Spleen (tissue), 11 donors: ENCODE data around the gene ZNF780A. TPM values are rescaled to one million over a fixed set of nuclear protein-coding genes. Genes with fewer than 3 reads are reported as not detected.

ENCODE experiments used
- DNase-seq: peaks from one replicate; pipeline ENCODE4 v3.0.0-alpha.2; 2020
- H3K27ac ChIP-seq, 8 donors: fragments of 200-600 bp; sonication (generic) in 7 of 8; 1 replicate in 4 of 8; 2 replicates in 4 of 8; pipeline versions ENCODE4 v1.5.0 to v1.8.0; 2016 to 2021; ENCODE audit warnings: inconsistent platforms in 4 of 8, mild to moderate bottlenecking in 4 of 8, moderate library complexity in 1 of 8
- H3K27me3 ChIP-seq, 7 donors: fragments of 200-600 bp; sonication (generic) in 6 of 7; replicated peaks in 1 of 7; 1 replicate in 4 of 7; 2 replicates in 3 of 7; pipeline versions ENCODE4 v1.5.0 to v1.8.0; 2016 to 2021; ENCODE audit warnings: inconsistent platforms in 3 of 7, mild to moderate bottlenecking in 1 of 7
- H3K36me3 ChIP-seq, 6 donors: fragments of 200-600 bp; sonication (generic) in 5 of 6; 1 replicate in 4 of 6; 2 replicates in 2 of 6; pipeline versions ENCODE4 v1.5.0 to v1.8.0; 2016 to 2021; ENCODE audit warnings: inconsistent platforms in 2 of 6
- H3K4me1 ChIP-seq, 6 donors: fragments of 200-600 bp; sonication (generic) in 5 of 6; 1 replicate in 3 of 6; 2 replicates in 3 of 6; pipeline versions ENCODE4 v1.5.0 to v1.8.0; 2016 to 2021; ENCODE audit warnings: inconsistent platforms in 3 of 6
- H3K4me3 ChIP-seq, 8 donors: fragments of 200-600 bp; sonication (generic) in 7 of 8; 1 replicate in 4 of 8; 2 replicates in 4 of 8; pipeline versions ENCODE4 v1.5.0 to v1.8.0; 2016 to 2021; ENCODE audit warnings: inconsistent platforms in 4 of 8, mild to moderate bottlenecking in 4 of 8, moderate library complexity in 2 of 8
- H3K9me3 ChIP-seq, 8 donors: fragments of 200-600 bp; sonication (generic) in 7 of 8; 1 replicate in 4 of 8; 2 replicates in 4 of 8; pipeline versions ENCODE4 v1.5.0 to v1.8.0; 2016 to 2021; ENCODE audit warnings: inconsistent platforms in 4 of 8
- CTCF ChIP-seq, 11 experiments: fragments of 200-600 bp in 7 of 11; fragments of 450-650 bp in 4 of 11; sonication (generic) in 4 of 11; IDR thresholded peaks in 8 of 11; conservative IDR thresholded peaks in 3 of 11; 1 replicate in 7 of 11; 2 replicates in 4 of 11; pipeline versions ENCODE4 v1.4.0 to v1.8.0; 2016 to 2021; ENCODE audit warnings: antibody characterized with exemption in 11 of 11, inconsistent platforms in 4 of 11, mild to moderate bottlenecking in 1 of 11
- POLR2A ChIP-seq, 3 donors: fragments of 450-650 bp; IDR thresholded peaks; one replicate each; pipeline ENCODE4 v1.5.1; 2017; ENCODE audit warnings: antibody characterized with exemption in 3 of 3, mild to moderate bottlenecking in 1 of 3
- POLR2AphosphoS5 ChIP-seq, 3 donors: sonication (generic); formaldehyde crosslinking; IDR thresholded peaks; one replicate each; pipeline ENCODE4 v1.5.1; 2017; ENCODE audit warnings: antibody characterized with exemption in 3 of 3
- WGBS, 5 donors: extraction: QIAGEN DNeasy Blood & Tissue Kit in 3 of 5; methylation state at CpG; one replicate each; pipeline versions ENCODE4 v1.1.5 to v1.1.7; 2013 to 2018; 5-methylcytosine and 5-hydroxymethylcytosine counted together
- intact Hi-C: fragments of 100-400 bp; cut with DNase I; formaldehyde crosslinking; loops from one replicate; pipeline ENCODE4 v1.15.0; 2023; ENCODE audit warnings: low total_unique reads
- polyA plus RNA-seq, 3 donors: library from polyadenylated mRNA; stranded (reverse); fragments of 200-250 nt; gene quantifications; one replicate each; pipeline ENCODE4 v1.2.1, GENCODE V29; 2013
- total RNA-seq, 7 donors: library from RNA; depleted of rRNA in 3 of 7; stranded (reverse); fragments of >200 nt in 3 of 7; fragmentation: NEBNext Ultra II Directional in 4 of 7; extraction: Animal tissue kit (Norgen Biotek cat#: 25700) in 4 of 7; gene quantifications; one replicate each; pipeline versions ENCODE4 v1.1.0 to v1.2.1, GENCODE V29; 2016 to 2021
- donor health status: healthy with polysubstance abuse.
- donor health status: DM: no; HTN: no; CAD: no; lungs with moderate emphysema.
- donor health status: DM: no; HTN: no; CAD: no.
- donor health status: Bipolar disorder and iron deficiency.
- donor health status: healthy.
- donor health status: DM: no; HTN: no; CAD: no.
- donor health status: DM: yes; HTN: yes; CAD: no.

ZNF780A gene
- total and polyA plus RNA-seq, 10 donors, result 18.1 to 52.5 (median 30.1) TPM

GRCh38 chr19:40026597-40026970 lies 64.2 kb downstream of the ZNF780A start:
- H3K36me3 ChIP-seq, result peaks cover 0 to 4% (median 0%) of the 10 kb centered on the region in 6 donors
- no peak overlapping the region for H3K27ac ChIP-seq
- no peaks in the 10 kb centered on the region for H3K27me3 ChIP-seq
- TF ChIP-seq CTCF (IDR thresholded peaks at IDR 0.05 in 8 of 11, conservative IDR thresholded peaks at IDR 0.05 in 3 of 11) (no peak), POLR2AphosphoS5 (IDR thresholded peaks at IDR 0.05) (no peak), POLR2A (IDR thresholded peaks at IDR 0.05) (no peak)
- intact Hi-C loops, result no loop called here
- no peak overlapping the region for H3K4me3 ChIP-seq
- H3K9me3 ChIP-seq, result peaks cover 19 to 100% (median 100%) of the 10 kb centered on the region in 8 donors
- no peaks in the 10 kb centered on the region for H3K4me1 ChIP-seq
- DNase-seq, result no peak
- WGBS, 5 donors, result 83 to 96% (median 95%) methylated on average over 5 of the region's 5 CpGs

GRCh38 chr19:40025938-40026596 lies 64.7 kb downstream of the ZNF780A start:
- intact Hi-C loops, result no loop called here
- peaks cover 0 to 4% (median 0%) of the 10 kb centered on the region in 6 donors for H3K36me3 ChIP-seq
- no peaks in the 10 kb centered on the region for H3K4me1 ChIP-seq
- H3K9me3 ChIP-seq, result peaks cover 19 to 100% (median 100%) of the 10 kb centered on the region in 8 donors
- no peak for DNase-seq
- H3K4me3 ChIP-seq, result no peak overlapping the region
- H3K27me3 ChIP-seq, result no peaks in the 10 kb centered on the region
- no peak overlapping the region for H3K27ac ChIP-seq
- WGBS, 5 donors, result 88 to 99% (median 98%) methylated on average over 4 of the region's 4 CpGs
- TF ChIP-seq POLR2A (IDR thresholded peaks at IDR 0.05), result no peak
- no peak for TF ChIP-seq POLR2AphosphoS5 (IDR thresholded peaks at IDR 0.05)
- no peak for TF ChIP-seq CTCF (IDR thresholded peaks at IDR 0.05 in 8 of 11, conservative IDR thresholded peaks at IDR 0.05 in 3 of 11)

GRCh38 chr19:40023969-40024368 lies 66.8 kb downstream of the ZNF780A start:
- peaks cover 0 to 4% (median 0%) of the 10 kb centered on the region in 6 donors for H3K36me3 ChIP-seq
- H3K4me1 ChIP-seq, result no peaks in the 10 kb centered on the region
- DNase-seq, result no peak
- H3K27ac ChIP-seq, result no peak overlapping the region
- H3K27me3 ChIP-seq, result no peaks in the 10 kb centered on the region
- no peak overlapping the region for H3K4me3 ChIP-seq
- WGBS, 5 donors, result 83 to 90% (median 85%) methylated on average over 3 of the region's 3 CpGs
- TF ChIP-seq CTCF (IDR thresholded peaks at IDR 0.05 in 8 of 11, conservative IDR thresholded peaks at IDR 0.05 in 3 of 11) (no peak), POLR2AphosphoS5 (IDR thresholded peaks at IDR 0.05) (no peak), POLR2A (IDR thresholded peaks at IDR 0.05) (no peak)
- intact Hi-C loops, result no loop called here
- H3K9me3 ChIP-seq, result peaks cover 9 to 100% (median 100%) of the 10 kb centered on the region in 8 donors

Other genes with a start within 250 kb of the ZNF780A start
- gene FBL, start 244.6 kb downstream of the ZNF780A start, total RNA-seq, result 100 to 1,000 TPM; 126 to 212 (median 174) TPM
- gene FBL, start 244.6 kb downstream of the ZNF780A start, polyA plus RNA-seq, result 100 to 1,000 TPM; 298 to 403 (median 348) TPM
- gene FCGBP, start 156.3 kb downstream of the ZNF780A start, total RNA-seq, result 10 to 100 TPM in 3 of 7 donors, 1 to 10 TPM in 4; 4.3 to 18.9 (median 9.0) TPM
- gene FCGBP, start 156.3 kb downstream of the ZNF780A start, polyA plus RNA-seq, result 1 to 10 TPM in 2 of 3 donors, under 1 TPM in 1; 0.91 to 1.8 (median 1.2) TPM
- gene PSMC4, start 119.8 kb downstream of the ZNF780A start, total RNA-seq, result 10 to 100 TPM; 58.9 to 85.4 (median 65.4) TPM
- 10 to 100 TPM; 53.2 to 66.4 (median 55.5) TPM for gene PSMC4, start 119.8 kb downstream of the ZNF780A start, polyA plus RNA-seq
- 10 to 100 TPM in 3 of 7 donors, 1 to 10 TPM in 4; 7.3 to 15.1 (median 9.2) TPM for gene ZNF546, start 93.9 kb downstream of the ZNF780A start, total RNA-seq
- 1 to 10 TPM; 1.4 to 2.3 (median 1.4) TPM for gene ZNF546, start 93.9 kb downstream of the ZNF780A start, polyA plus RNA-seq
- 10 to 100 TPM; 23.7 to 42.3 (median 32.1) TPM for gene ZNF780B, start 34.7 kb downstream of the ZNF780A start, total RNA-seq
- gene ZNF780B, start 34.7 kb downstream of the ZNF780A start, polyA plus RNA-seq, result 10 to 100 TPM in 1 of 3 donors, 1 to 10 TPM in 2; 7.8 to 11.4 (median 8.6) TPM
- gene MAP3K10, start 100.5 kb upstream of the ZNF780A start, total RNA-seq, result 10 to 100 TPM; 14.0 to 25.6 (median 17.9) TPM
- 10 to 100 TPM in 1 of 3 donors, 1 to 10 TPM in 2; 4.3 to 23.0 (median 8.4) TPM for gene MAP3K10, start 100.5 kb upstream of the ZNF780A start, polyA plus RNA-seq
- gene TTC9B, start 127.4 kb upstream of the ZNF780A start, total RNA-seq, result not detected
- gene TTC9B, start 127.4 kb upstream of the ZNF780A start, polyA plus RNA-seq, result not detected
- gene CCNP, start 135.7 kb upstream of the ZNF780A start, total RNA-seq, result under 1 TPM in 2 of 7 donors, not detected in 5; 0.43 to 0.47 TPM
- under 1 TPM; 0.18 to 0.43 (median 0.26) TPM for gene CCNP, start 135.7 kb upstream of the ZNF780A start, polyA plus RNA-seq
- 100 to 1,000 TPM in 4 of 7 donors, 10 to 100 TPM in 3; 95.1 to 134 (median 112) TPM for gene AKT2, start 194.4 kb upstream of the ZNF780A start, total RNA-seq
- 10 to 100 TPM; 28.8 to 75.7 (median 37.1) TPM for gene AKT2, start 194.4 kb upstream of the ZNF780A start, polyA plus RNA-seq